Measurements from ENCODE around the gene SAE1. TPM values are rescaled to one million over a fixed set of nuclear protein-coding genes. Genes with fewer than 3 reads are reported as not detected.

SAE1 gene
- total and polyA plus RNA-seq, 12 donors: 11.9 to 60.2 (median 45.5) TPM

DNA sequence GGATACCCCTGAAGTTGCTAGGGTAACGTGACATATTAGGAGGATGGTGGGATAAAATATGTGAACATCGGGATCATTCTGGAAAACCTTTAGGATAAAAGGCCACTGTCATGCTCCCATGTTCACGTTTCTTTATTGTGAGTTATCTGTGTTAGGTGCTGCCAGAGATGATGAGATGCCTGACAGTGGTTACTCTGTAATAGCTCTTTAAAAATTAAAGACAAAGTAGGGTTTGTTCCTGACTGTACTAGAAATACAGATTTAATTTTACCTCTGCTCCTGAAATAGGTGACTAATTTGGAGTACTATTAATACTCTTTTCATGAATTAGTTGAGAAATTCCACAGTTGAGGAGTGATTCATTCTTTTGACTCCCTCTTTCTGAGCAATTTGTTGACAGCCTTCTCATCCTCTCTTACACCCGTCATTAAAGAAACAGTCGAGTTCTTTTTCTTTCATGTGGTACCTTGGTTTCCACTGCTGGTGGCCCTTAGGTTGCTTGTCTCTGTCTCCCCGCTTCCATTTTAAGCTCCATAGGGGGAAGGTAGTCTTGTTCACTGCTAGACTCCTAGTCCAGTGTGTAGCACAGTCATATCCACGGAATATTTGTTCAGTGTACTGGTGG lies 28.4 kb downstream of the SAE1 start:
- no peak for ATAC-seq
- Histone ChIP-seq H3K9me3 (no peaks in the 10 kb centered on the region), H3K27ac (peak overlapping the region; percentile 63 to 95 (median 85)), H3K4me1 (peaks cover 15 to 77% (median 49%) of the 10 kb centered on the region in 9 donors), H3K36me3 (peaks cover 0 to 79% (median 12%) of the 10 kb centered on the region in 9 donors), H3K4me3 (no peak overlapping the region), H3K27me3 (no peaks in the 10 kb centered on the region)
- WGBS, 2 donors: 78 to 82% methylated on average over 7 of the region's 7 CpGs
- intact Hi-C loops (cut with DNase I): loop anchor here in 3 of 10 donors (5.0 kb wide), 2 partner anchors 33 to 43 kb away; no protein-coding TSS in a partner anchor
- no peak for DNase-seq
- TF ChIP-seq, protein P1, sequence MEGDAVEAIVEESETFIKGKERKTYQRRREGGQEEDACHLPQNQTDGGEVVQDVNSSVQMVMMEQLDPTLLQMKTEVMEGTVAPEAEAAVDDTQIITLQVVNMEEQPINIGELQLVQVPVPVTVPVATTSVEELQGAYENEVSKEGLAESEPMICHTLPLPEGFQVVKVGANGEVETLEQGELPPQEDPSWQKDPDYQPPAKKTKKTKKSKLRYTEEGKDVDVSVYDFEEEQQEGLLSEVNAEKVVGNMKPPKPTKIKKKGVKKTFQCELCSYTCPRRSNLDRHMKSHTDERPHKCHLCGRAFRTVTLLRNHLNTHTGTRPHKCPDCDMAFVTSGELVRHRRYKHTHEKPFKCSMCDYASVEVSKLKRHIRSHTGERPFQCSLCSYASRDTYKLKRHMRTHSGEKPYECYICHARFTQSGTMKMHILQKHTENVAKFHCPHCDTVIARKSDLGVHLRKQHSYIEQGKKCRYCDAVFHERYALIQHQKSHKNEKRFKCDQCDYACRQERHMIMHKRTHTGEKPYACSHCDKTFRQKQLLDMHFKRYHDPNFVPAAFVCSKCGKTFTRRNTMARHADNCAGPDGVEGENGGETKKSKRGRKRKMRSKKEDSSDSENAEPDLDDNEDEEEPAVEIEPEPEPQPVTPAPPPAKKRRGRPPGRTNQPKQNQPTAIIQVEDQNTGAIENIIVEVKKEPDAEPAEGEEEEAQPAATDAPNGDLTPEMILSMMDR (IDR thresholded peaks at IDR 0.05): no peak

DNA sequence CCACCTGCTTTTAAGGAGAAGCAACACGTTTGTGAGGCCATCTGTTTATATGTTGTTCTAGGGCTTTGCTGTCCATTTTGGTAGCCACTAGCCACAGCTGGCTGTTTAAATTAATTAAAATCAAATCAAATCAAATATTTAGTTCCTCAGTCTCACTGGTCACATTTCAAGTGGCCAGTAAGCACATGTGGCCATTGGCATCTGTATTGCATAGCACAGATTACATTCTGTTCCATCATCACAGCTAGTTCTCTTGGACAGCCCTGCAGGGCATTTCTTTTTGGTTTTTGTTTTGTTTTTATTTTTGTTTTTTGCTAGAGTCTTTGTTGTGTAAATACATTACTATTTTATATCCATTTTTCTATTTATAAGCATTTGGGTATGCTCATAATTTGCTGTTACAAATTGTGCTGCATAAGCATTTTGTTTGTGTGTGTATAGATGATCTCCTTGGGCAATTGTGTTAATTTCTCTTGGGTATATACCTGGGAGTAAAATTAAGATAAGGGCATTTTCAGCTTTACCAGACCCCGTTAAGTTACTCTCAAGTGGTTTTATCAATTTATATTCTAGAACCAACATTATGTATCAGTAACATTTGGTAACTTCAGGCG lies 31.3 kb downstream of the SAE1 start:
- Histone ChIP-seq H3K4me3 (no peak overlapping the region), H3K36me3 (peaks cover 0 to 73% (median 0%) of the 10 kb centered on the region in 9 donors), H3K27ac (peak overlapping the region in 4 of 10 donors; percentile 5 to 22 (median 19)), H3K27me3 (no peaks in the 10 kb centered on the region), H3K4me1 (peaks cover 12 to 55% (median 36%) of the 10 kb centered on the region in 9 donors), H3K9me3 (no peaks in the 10 kb centered on the region)
- TF ChIP-seq, protein P1 (IDR thresholded peaks at IDR 0.05): no peak
- WGBS, 2 donors: 70 to 79% methylated on average over 3 of the region's 3 CpGs
- DNase-seq (no peak), ATAC-seq (no peak)
- intact Hi-C loops (cut with DNase I): no loop called here

DNA sequence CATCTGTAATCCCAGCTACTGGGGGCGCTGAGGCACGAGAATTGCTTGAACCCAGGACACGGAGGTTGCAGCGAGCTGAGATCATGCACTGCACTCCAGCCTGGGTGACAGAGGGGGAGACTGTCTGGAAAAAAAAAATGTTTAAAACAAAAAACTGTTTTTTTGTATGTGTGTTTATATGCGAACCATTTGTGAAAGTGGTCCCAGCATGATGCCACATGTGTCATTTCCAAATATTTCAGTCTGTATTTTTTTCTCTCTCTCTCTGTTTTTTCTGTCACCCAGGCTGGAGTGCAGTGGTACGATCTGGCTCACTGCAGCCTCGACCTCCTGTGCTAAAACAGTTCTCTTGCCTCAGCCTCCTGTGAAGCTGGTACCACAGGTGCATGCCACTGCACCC lies 37.4 kb downstream of the SAE1 start:
- intact Hi-C loops (cut with DNase I): no loop called here
- Histone ChIP-seq H3K4me1 (no peaks in the 10 kb centered on the region), H3K27ac (no peak overlapping the region), H3K27me3 (no peaks in the 10 kb centered on the region), H3K36me3 (peaks cover 0 to 92% (median 13%) of the 10 kb centered on the region in 9 donors), H3K4me3 (no peak overlapping the region), H3K9me3 (no peaks in the 10 kb centered on the region)
- TF ChIP-seq, protein P1 (IDR thresholded peaks at IDR 0.05): no peak
- ATAC-seq (no peak), DNase-seq (no peak)
- WGBS, 2 donors: 89 to 95% methylated on average over 7 of the region's 7 CpGs

DNA sequence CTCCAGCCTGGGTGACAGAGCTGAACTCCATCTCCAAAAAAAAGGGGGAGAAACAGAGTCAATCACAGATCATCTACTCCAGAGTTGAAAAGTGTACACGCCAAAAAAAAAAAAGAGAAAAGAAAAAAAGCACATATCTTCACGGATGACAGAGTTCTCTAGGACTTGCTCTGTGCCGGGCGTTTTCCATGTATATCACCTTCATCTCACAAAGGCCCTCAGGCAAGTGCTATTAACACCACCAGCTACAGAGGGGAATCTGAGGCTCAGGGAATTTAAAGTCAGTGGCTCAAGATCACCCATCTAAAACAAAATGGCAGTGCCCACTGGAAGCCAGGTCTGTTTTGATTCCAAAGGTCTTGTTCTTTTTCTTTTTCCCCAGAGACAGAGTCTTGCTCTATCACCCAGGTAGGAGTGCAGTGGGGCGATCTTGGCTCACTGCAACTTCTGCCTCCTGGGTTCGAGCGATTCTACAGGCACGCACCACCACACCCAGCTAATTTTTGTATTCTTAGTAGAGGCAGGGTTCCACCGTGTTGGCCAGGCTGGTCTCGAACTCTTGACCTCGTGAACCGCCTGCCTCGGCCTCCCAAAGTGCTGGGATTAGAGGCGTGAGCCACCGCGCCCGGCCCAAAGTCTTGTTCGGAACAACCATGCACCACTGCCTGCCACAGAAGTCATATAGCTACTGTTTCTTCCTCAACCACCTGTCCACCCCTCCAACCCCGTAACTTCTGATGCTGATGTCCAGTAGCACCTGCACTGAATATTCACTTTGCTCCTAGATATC lies 42.2 kb downstream of the SAE1 start:
- no peak overlapping the region for H3K27ac ChIP-seq
- intact Hi-C loops (cut with DNase I): no loop called here
- peaks cover 0 to 81% (median 14%) of the 10 kb centered on the region in 9 donors for H3K36me3 ChIP-seq
- H3K4me1 ChIP-seq: peaks cover 13 to 29% (median 22%) of the 10 kb centered on the region in 9 donors
- WGBS, 2 donors: 95 to 96% methylated on average over 19 of the region's 19 CpGs
- H3K27me3 ChIP-seq: no peaks in the 10 kb centered on the region
- DNase-seq (no peak), ATAC-seq (no peak)
- H3K9me3 ChIP-seq: no peaks in the 10 kb centered on the region
- no peak overlapping the region for H3K4me3 ChIP-seq
- TF ChIP-seq, protein P1 (IDR thresholded peaks at IDR 0.05): no peak

Data from heart right ventricle (tissue), 16 donors.